HCT116 (cell line): Measurements from ENCODE around the gene TRERF1.

Experiments used
- CEBPB ChIP-seq: IDR thresholded peaks from 2 replicates; pipeline ENCODE4 v1.6.1; 2012; ENCODE audit warnings: low read depth
- EGR1 ChIP-seq: IDR thresholded peaks from 2 replicates; pipeline ENCODE4 v1.6.1; 2012; ENCODE audit warnings: low read depth
- JUND ChIP-seq: IDR thresholded peaks from 2 replicates; pipeline ENCODE4 v1.6.1; 2012
- POLR2A ChIP-seq: IDR thresholded peaks from 2 replicates; pipeline ENCODE4 v1.7.0; 2011; ENCODE audit warnings: borderline replicate concordance; ENCODE audit not compliant: insufficient read depth, insufficient read length; ENCODE audit errors: extremely low read depth
- POLR2AphosphoS5 ChIP-seq: IDR thresholded peaks from 2 replicates; pipeline ENCODE4 v1.6.1; 2011; ENCODE audit warnings: mild to moderate bottlenecking, low read depth, low read length, moderate library complexity
- TCF7L2 ChIP-seq: IDR thresholded peaks from 2 replicates; pipeline ENCODE4 v1.7.0; 2011; ENCODE audit warnings: borderline replicate concordance, inconsistent platforms; ENCODE audit not compliant: insufficient read depth, insufficient read length; ENCODE audit errors: extremely low read depth
- ZFX ChIP-seq: fragments of 450-650 bp; IDR thresholded peaks from 2 replicates; pipeline ENCODE4 v1.6.1; 2017
- ZNF274 ChIP-seq: fragments of 200-500 bp; sonication (Bioruptor generic); IDR thresholded peaks from 2 replicates; pipeline ENCODE4 v1.6.1; 2014; ENCODE audit warnings: mild to moderate bottlenecking, low read depth, low read length, inconsistent platforms
- TF ChIP-seq, protein P1 (sequence below), 3 experiments: fragments of 200-600 bp in 1 of 3; sonication (generic) in 1 of 3; IDR thresholded peaks in 2 of 3; conservative IDR thresholded peaks in 1 of 3; 2 replicates each; pipeline ENCODE4 v1.5.1; 2012 to 2017; ENCODE audit warnings: low read depth in 2 of 3, low read length in 2 of 3, antibody characterized with exemption in 1 of 3, borderline replicate concordance in 1 of 3, control low read depth in 1 of 3, mild to moderate bottlenecking in 1 of 3, mixed read lengths in 1 of 3, mixed run types in 1 of 3, moderate library complexity in 1 of 3; ENCODE audit not compliant: insufficient read depth in 1 of 3

- no peak for TF ChIP-seq CEBPB
- TF ChIP-seq ZFX, result no peak
- TF ChIP-seq, protein P1, sequence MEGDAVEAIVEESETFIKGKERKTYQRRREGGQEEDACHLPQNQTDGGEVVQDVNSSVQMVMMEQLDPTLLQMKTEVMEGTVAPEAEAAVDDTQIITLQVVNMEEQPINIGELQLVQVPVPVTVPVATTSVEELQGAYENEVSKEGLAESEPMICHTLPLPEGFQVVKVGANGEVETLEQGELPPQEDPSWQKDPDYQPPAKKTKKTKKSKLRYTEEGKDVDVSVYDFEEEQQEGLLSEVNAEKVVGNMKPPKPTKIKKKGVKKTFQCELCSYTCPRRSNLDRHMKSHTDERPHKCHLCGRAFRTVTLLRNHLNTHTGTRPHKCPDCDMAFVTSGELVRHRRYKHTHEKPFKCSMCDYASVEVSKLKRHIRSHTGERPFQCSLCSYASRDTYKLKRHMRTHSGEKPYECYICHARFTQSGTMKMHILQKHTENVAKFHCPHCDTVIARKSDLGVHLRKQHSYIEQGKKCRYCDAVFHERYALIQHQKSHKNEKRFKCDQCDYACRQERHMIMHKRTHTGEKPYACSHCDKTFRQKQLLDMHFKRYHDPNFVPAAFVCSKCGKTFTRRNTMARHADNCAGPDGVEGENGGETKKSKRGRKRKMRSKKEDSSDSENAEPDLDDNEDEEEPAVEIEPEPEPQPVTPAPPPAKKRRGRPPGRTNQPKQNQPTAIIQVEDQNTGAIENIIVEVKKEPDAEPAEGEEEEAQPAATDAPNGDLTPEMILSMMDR (IDR thresholded peaks at IDR 0.05 in 2 of 3, conservative IDR thresholded peaks at IDR 0.05 in 1 of 3; ENCODE audit: borderline replicate concordance in 1 of 3, insufficient read depth in 1 of 3, low read depth in 2 of 3, low read length in 2 of 3), result no peak
- 0 out of 2 replicates have a peak, but pooled peaks have one; percentile 37 for TF ChIP-seq JUND
- no peak for TF ChIP-seq POLR2AphosphoS5
- TF ChIP-seq TCF7L2, result no peak
- no peak for TF ChIP-seq EGR1
- TF ChIP-seq ZNF274, result no peak
- no peak for TF ChIP-seq POLR2A
These were observed 154.1 kb downstream of the TRERF1 start for GRCh38 chr6:42297661-42298060.
